B cell (primary cell): ENCODE results near the gene C11orf91. TPM values are rescaled to one million over a fixed set of nuclear protein-coding genes. Genes with fewer than 3 reads are reported as not detected.

Source experiments
- ATAC-seq: fragments of 200-7000 bp; cut with Tn5 transposase; one replicate; pipeline ENCODE4 v1.10.0; 2021; ENCODE audit warnings: low read depth, mild to moderate bottlenecking, moderate number of reproducible peaks, moderate library complexity
- CTCF ChIA-PET: fragments of 350-600 bp; sonication (Branson Sonifier 250); formaldehyde crosslinking; loops from one replicate; lab custom pipeline; 2021; ENCODE audit warnings: antibody characterized with exemption, inconsistent platforms; lab: Charles Lee
- POLR2A ChIA-PET: fragments of 350-600 bp; sonication (Branson Sonifier 250); formaldehyde crosslinking; loops from one replicate; lab custom pipeline; 2021; ENCODE audit warnings: antibody characterized with exemption; lab: Charles Lee
- DNase-seq: peaks from one replicate; pipeline ENCODE4 v3.0.0; 2013
- H2AFZ ChIP-seq: 2 replicates; pipeline ENCODE4 v1.6.1; 2012; ENCODE audit warnings: mild to moderate bottlenecking, low read depth, low read length; ENCODE audit not compliant: insufficient read depth, poor library complexity, severe bottlenecking
- H3K27ac ChIP-seq, 2 donors: 1 replicate in 1 of 2; 2 replicates in 1 of 2; pipeline ENCODE4 v1.5.1; 2012 to 2013; ENCODE audit warnings: low read length in 2 of 2, mild to moderate bottlenecking in 2 of 2, moderate library complexity in 1 of 2
- H3K27me3 ChIP-seq, 4 experiments: fragments of 200-600 bp in 1 of 4; sonication (generic) in 1 of 4; replicated peaks in 1 of 4; 1 replicate in 2 of 4; 2 replicates in 2 of 4; pipeline versions ENCODE4 v1.6.1 to v1.7.0; 2013 to 2016; ENCODE audit warnings: low read length in 3 of 4, mild to moderate bottlenecking in 2 of 4, mixed read lengths in 1 of 4, moderate library complexity in 1 of 4; ENCODE audit not compliant: insufficient read depth in 4 of 4, control insufficient read depth in 3 of 4; ENCODE audit errors: control extremely low read depth in 1 of 4
- H3K36me3 ChIP-seq, 2 experiments: replicated peaks in 1 of 2; 1 replicate in 1 of 2; 2 replicates in 1 of 2; pipeline versions ENCODE4 v1.6.1 to v1.7.1; 2013; ENCODE audit warnings: low read length in 1 of 2; ENCODE audit not compliant: insufficient read depth in 2 of 2, control insufficient read depth in 1 of 2; ENCODE audit errors: control extremely low read depth in 1 of 2, extremely low read depth in 1 of 2
- H3K4me1 ChIP-seq, 2 donors: fragments of 200-600 bp in 1 of 2; sonication (generic) in 1 of 2; 1 replicate in 1 of 2; 2 replicates in 1 of 2; pipeline versions ENCODE4 v1.5.1 to v1.6.1; 2013 to 2017; ENCODE audit warnings: low read length in 2 of 2; ENCODE audit not compliant: control insufficient read depth in 2 of 2, insufficient read depth in 2 of 2
- H3K4me2 ChIP-seq: replicated peaks from 2 replicates; pipeline ENCODE3; 2012; ENCODE audit warnings: mild to moderate bottlenecking, low read depth, low read length; ENCODE audit not compliant: poor library complexity, severe bottlenecking
- H3K4me3 ChIP-seq, 5 experiments: fragments of 200-600 bp in 1 of 5; sonication (generic) in 1 of 5; 1 replicate in 3 of 5; 2 replicates in 2 of 5; pipeline versions ENCODE4 v1.5.1 to v1.7.0; 2011 to 2016; ENCODE audit warnings: low read length in 4 of 5, mild to moderate bottlenecking in 4 of 5, low read depth in 2 of 5, control low read depth in 1 of 5, moderate library complexity in 1 of 5; ENCODE audit not compliant: insufficient read depth in 1 of 5; ENCODE audit errors: control extremely low read depth in 1 of 5, extremely low read depth in 1 of 5
- H3K79me2 ChIP-seq: fragments of 200-600 bp; sonication (generic); one replicate; pipeline ENCODE4 v1.6.0; 2016; ENCODE audit warnings: low read length; ENCODE audit not compliant: control insufficient read depth, insufficient read depth
- H3K9ac ChIP-seq: fragments of 200-600 bp; sonication (generic); 2 replicates; pipeline ENCODE4 v1.6.1; 2017; ENCODE audit warnings: mild to moderate bottlenecking, low read length, moderate library complexity
- H3K9me3 ChIP-seq, 3 donors: one replicate each; pipeline versions ENCODE4 v1.6.1 to v1.7.1; 2013; ENCODE audit warnings: low read length in 2 of 3; ENCODE audit not compliant: control insufficient read depth in 2 of 3, insufficient read depth in 1 of 3; ENCODE audit errors: control extremely low read depth in 1 of 3
- H4K20me1 ChIP-seq: 2 replicates; pipeline ENCODE4 v1.6.0; 2012; ENCODE audit warnings: mild to moderate bottlenecking, low read length; ENCODE audit not compliant: insufficient read depth, control insufficient read depth, poor library complexity, severe bottlenecking
- H3K27ac Mint-ChIP-seq: one replicate; pipeline ENCODE4 v1.8.0; 2021; ENCODE audit warnings: mixed read lengths
- H3K27me3 Mint-ChIP-seq: one replicate; pipeline ENCODE4 v1.8.0; 2021; ENCODE audit warnings: mixed read lengths
- H3K4me1 Mint-ChIP-seq: one replicate; pipeline ENCODE4 v1.8.0; 2021; ENCODE audit warnings: mixed read lengths
- H3K4me3 Mint-ChIP-seq: one replicate; pipeline ENCODE4 v1.8.0; 2021; ENCODE audit warnings: mixed read lengths
- H3K9me3 Mint-ChIP-seq: one replicate; pipeline ENCODE4 v1.8.0; 2022; ENCODE audit warnings: mixed read lengths; ENCODE audit not compliant: insufficient read depth
- EZH2 ChIP-seq: IDR thresholded peaks from 2 replicates; pipeline ENCODE4 v1.6.1; 2012; ENCODE audit warnings: borderline replicate concordance, low read depth, mild to moderate bottlenecking, moderate library complexity, low read length; ENCODE audit not compliant: insufficient read depth, poor library complexity, severe bottlenecking
- WGBS: methylation state at CpG from one replicate; pipeline ENCODE4 v1.1.5; 2013; ENCODE audit warnings: missing lambda C conversion rate; ENCODE audit not compliant: insufficient coverage; 5-methylcytosine and 5-hydroxymethylcytosine counted together
- intact Hi-C: fragments of 100-400 bp; cut with micrococcal nuclease; formaldehyde crosslinking; loops from one replicate; pipeline ENCODE4 v1.10.0; 2022
- polyA plus RNA-seq: library from polyadenylated mRNA; depleted of rRNA; stranded (reverse); fragments of >200 nt; gene quantifications from 2 replicates; pipeline ENCODE4 v1.2.3, GENCODE V29; 2012
- total RNA-seq, 2 donors: library from RNA; stranded (reverse); fragments of 120-200 nt in 1 of 2; gene quantifications; 1 replicate in 1 of 2; 2 replicates in 1 of 2; pipeline versions ENCODE4 v1.2.3 to v1.2.4, GENCODE V29; 2013 to 2022
- TF ChIP-seq, protein P1 (sequence below): fragments of 200-600 bp; IDR thresholded peaks from one replicate; pipeline ENCODE4 v1.8.0; 2022; ENCODE audit warnings: antibody characterized with exemption, mild to moderate bottlenecking

The C11orf91 gene
- total and polyA plus RNA-seq, 2 donors (not counting 1 experiment from before 2014, with no cell fraction given) = not detected

DNA sequence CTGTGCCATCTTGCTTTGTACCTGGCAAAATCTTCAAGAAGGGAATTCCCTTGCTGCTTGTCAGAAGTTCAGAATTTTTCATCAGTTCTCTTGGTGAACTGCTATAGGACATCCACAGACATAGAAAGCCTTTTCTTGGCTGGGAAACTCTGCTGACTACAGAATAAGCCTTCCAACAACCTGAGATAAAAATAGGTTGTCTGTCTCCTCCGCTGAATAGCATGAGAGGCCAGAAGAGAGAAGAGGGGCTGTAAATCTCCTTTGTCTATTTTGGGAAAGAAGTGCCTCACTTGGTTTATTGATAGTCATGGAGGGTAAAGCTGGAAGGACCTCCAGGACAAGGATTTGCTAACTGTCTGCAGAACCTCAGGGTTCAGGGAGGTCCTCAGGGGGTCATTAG lies 48.2 kb downstream of the C11orf91 start:
- H3K27me3 Mint-ChIP-seq = peaks cover 18% of the 10 kb centered on the region
- H3K79me2 ChIP-seq = no peaks in the 10 kb centered on the region
- WGBS = 86% methylated on average over 1 of the region's 1 CpG
- no peak for ATAC-seq
- H3K27ac Mint-ChIP-seq = no peak overlapping the region
- H3K27ac ChIP-seq = no peak overlapping the region
- H4K20me1 ChIP-seq = no peaks in the 10 kb centered on the region
- no peak for DNase-seq
- H3K27me3 ChIP-seq = peaks cover 0 to 7% (median 0%) of the 10 kb centered on the region in 4 experiments
- no peaks in the 10 kb centered on the region for H3K9me3 Mint-ChIP-seq
- H2AFZ ChIP-seq = no peak overlapping the region
- TF ChIP-seq EZH2 = no peak
- TF ChIP-seq, protein P1, sequence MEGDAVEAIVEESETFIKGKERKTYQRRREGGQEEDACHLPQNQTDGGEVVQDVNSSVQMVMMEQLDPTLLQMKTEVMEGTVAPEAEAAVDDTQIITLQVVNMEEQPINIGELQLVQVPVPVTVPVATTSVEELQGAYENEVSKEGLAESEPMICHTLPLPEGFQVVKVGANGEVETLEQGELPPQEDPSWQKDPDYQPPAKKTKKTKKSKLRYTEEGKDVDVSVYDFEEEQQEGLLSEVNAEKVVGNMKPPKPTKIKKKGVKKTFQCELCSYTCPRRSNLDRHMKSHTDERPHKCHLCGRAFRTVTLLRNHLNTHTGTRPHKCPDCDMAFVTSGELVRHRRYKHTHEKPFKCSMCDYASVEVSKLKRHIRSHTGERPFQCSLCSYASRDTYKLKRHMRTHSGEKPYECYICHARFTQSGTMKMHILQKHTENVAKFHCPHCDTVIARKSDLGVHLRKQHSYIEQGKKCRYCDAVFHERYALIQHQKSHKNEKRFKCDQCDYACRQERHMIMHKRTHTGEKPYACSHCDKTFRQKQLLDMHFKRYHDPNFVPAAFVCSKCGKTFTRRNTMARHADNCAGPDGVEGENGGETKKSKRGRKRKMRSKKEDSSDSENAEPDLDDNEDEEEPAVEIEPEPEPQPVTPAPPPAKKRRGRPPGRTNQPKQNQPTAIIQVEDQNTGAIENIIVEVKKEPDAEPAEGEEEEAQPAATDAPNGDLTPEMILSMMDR = no peak
- H3K4me3 ChIP-seq = no peak overlapping the region
- H3K9ac ChIP-seq = no peak overlapping the region
- ChIA-PET CTCF (no interaction called here), POLR2A (no interaction called here)
- no peaks in the 10 kb centered on the region for H3K36me3 ChIP-seq
- H3K4me2 ChIP-seq = no peak overlapping the region
- intact Hi-C loops = no loop called here
- no peaks in the 10 kb centered on the region for H3K4me1 ChIP-seq
- H3K9me3 ChIP-seq = no peaks in the 10 kb centered on the region
- H3K4me1 Mint-ChIP-seq = no peaks in the 10 kb centered on the region
- H3K4me3 Mint-ChIP-seq = no peak overlapping the region

DNA sequence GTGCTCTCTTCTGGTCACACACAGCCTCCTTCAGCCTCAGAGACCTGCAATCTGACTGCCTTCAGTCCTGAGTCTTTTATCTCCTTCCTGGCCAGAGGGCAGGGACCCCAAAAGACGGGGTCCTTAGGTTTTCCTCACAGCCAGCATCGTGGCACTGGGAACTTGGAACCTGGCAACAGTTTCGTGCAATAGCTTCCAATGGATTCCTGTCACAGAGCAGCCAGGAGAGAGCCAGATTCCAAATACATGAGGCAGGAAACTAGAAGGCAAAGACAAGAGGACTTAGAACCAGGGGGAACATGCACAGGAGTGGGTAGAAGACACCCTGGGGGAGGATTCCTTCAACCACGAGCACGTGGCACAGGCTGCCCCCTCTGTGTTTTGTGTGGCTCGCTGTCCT lies 48.6 kb downstream of the C11orf91 start:
- Mint-ChIP-seq H3K27ac (no peak overlapping the region), H3K9me3 (no peaks in the 10 kb centered on the region), H3K4me3 (no peak overlapping the region), H3K4me1 (no peaks in the 10 kb centered on the region), H3K27me3 (peaks cover 18% of the 10 kb centered on the region)
- no peaks in the 10 kb centered on the region for H3K4me1 ChIP-seq
- H3K9ac ChIP-seq = no peak overlapping the region
- H2AFZ ChIP-seq = no peak overlapping the region
- no peaks in the 10 kb centered on the region for H4K20me1 ChIP-seq
- ATAC-seq (no peak), DNase-seq (no peak)
- WGBS = 75% methylated on average over 6 of the region's 6 CpGs
- CTCF ChIA-PET = no interaction called here
- H3K27me3 ChIP-seq = peaks cover 0 to 7% (median 0%) of the 10 kb centered on the region in 4 experiments
- H3K4me2 ChIP-seq = no peak overlapping the region
- no peak for TF ChIP-seq EZH2
- TF ChIP-seq, protein P1 = no peak
- no peaks in the 10 kb centered on the region for H3K9me3 ChIP-seq
- H3K27ac ChIP-seq = no peak overlapping the region
- H3K36me3 ChIP-seq = no peaks in the 10 kb centered on the region
- H3K4me3 ChIP-seq = no peak overlapping the region
- intact Hi-C loops = no loop called here
- no peaks in the 10 kb centered on the region for H3K79me2 ChIP-seq
- POLR2A ChIA-PET = interaction anchor here (0.6 kb wide), 1 partner anchor 308 kb away, joined by 7 read pairs; no protein-coding TSS in a partner anchor
